IMR-90 (cell line): ENCODE data around the gene GNG7. TPM values are rescaled to one million over a fixed set of nuclear protein-coding genes. Genes with fewer than 3 reads are reported as not detected.

ENCODE experiments used
- ATAC-seq: fragments of 200-7000 bp; cut with Tn5 transposase; 2 replicates; pipeline ENCODE4 v1.9.1; 2020; ENCODE audit warnings: low read depth, mild to moderate bottlenecking, moderate library complexity
- BruUV-seq: library from RNA; stranded (reverse); fragments of 400-500 nt; replicated peaks from 2 replicates; lab custom pipeline; 2021; lab: Mats Ljungman, UMichigan
- CTCF ChIA-PET: fragments of 300-600 bp; formaldehyde crosslinking; extraction: SDS; loops from one replicate; lab custom pipeline; 2021; ENCODE audit warnings: antibody characterized with exemption; lab: Yijun Ruan, JAX
- POLR2A ChIA-PET: fragments of 300-600 bp; sonication (Branson Sonifier 250); formaldehyde crosslinking; loops from one replicate; lab custom pipeline; 2022; ENCODE audit warnings: antibody characterized with exemption; ENCODE audit not compliant: unreplicated experiment; lab: Charles Lee
- DNase-seq: peaks from one replicate; pipeline ENCODE4 v3.0.0; 2013
- H2AFZ ChIP-seq: replicated peaks from 2 replicates; pipeline ENCODE3; 2013; ENCODE audit warnings: low read length, mild to moderate bottlenecking; ENCODE audit not compliant: poor library complexity
- H2AK5ac ChIP-seq: 2 replicates; pipeline ENCODE4 v1.6.1; 2013; ENCODE audit warnings: low read depth, low read length, inconsistent platforms
- H2AK9ac ChIP-seq: replicated peaks from 2 replicates; pipeline ENCODE3; 2013; ENCODE audit warnings: mild to moderate bottlenecking, low read depth, low read length, moderate library complexity; ENCODE audit not compliant: poor library complexity
- H2BK120ac ChIP-seq: 2 replicates; pipeline ENCODE4 v1.6.1; 2013; ENCODE audit warnings: low read depth, low read length, inconsistent platforms
- H2BK15ac ChIP-seq: 3 replicates; pipeline ENCODE4 v1.6.1; 2013; ENCODE audit warnings: low read depth, low read length, inconsistent platforms
- H2BK20ac ChIP-seq: 2 replicates; pipeline ENCODE4 v1.6.1; 2013; ENCODE audit warnings: low read depth, mild to moderate bottlenecking, inconsistent platforms, low read length, moderate library complexity
- H2BK5ac ChIP-seq: 2 replicates; pipeline ENCODE4 v1.6.1; 2013; ENCODE audit warnings: mild to moderate bottlenecking, low read depth, low read length, inconsistent platforms; ENCODE audit not compliant: poor library complexity, severe bottlenecking
- H3K14ac ChIP-seq: replicated peaks from 2 replicates; pipeline ENCODE4 v1.6.1; 2013; ENCODE audit warnings: low read depth, low read length, inconsistent platforms
- H3K18ac ChIP-seq: 2 replicates; pipeline ENCODE4 v1.6.1; 2013; ENCODE audit warnings: low read depth, low read length, control low read depth
- H3K23ac ChIP-seq: 2 replicates; pipeline ENCODE4 v1.6.1; 2013; ENCODE audit warnings: low read depth, low read length, inconsistent platforms
- H3K27ac ChIP-seq: 2 replicates; pipeline ENCODE4 v1.5.1; 2013; ENCODE audit warnings: mild to moderate bottlenecking, control low read depth, low read length; ENCODE audit not compliant: insufficient read depth
- H3K27me3 ChIP-seq: 2 replicates; pipeline ENCODE4 v1.6.1; 2013; ENCODE audit warnings: low read length; ENCODE audit not compliant: control insufficient read depth, insufficient read depth
- H3K36me3 ChIP-seq: 2 replicates; pipeline ENCODE4 v1.6.1; 2013; ENCODE audit warnings: low read length, mixed read lengths; ENCODE audit not compliant: control insufficient read depth, insufficient read depth
- H3K4ac ChIP-seq: 2 replicates; pipeline ENCODE4 v1.6.1; 2013; ENCODE audit warnings: low read depth, low read length, inconsistent platforms
- H3K4me1 ChIP-seq: 2 replicates; pipeline ENCODE4 v1.6.1; 2013; ENCODE audit warnings: low read length, mixed read lengths; ENCODE audit not compliant: control insufficient read depth, insufficient read depth
- H3K4me2 ChIP-seq: 2 replicates; pipeline ENCODE4 v1.6.1; 2013; ENCODE audit warnings: low read depth, mild to moderate bottlenecking, control low read depth, low read length, moderate library complexity
- H3K4me3 ChIP-seq: 2 replicates; pipeline ENCODE4 v1.5.1; 2013; ENCODE audit warnings: low read depth, mild to moderate bottlenecking, control low read depth, low read length, moderate library complexity; ENCODE audit not compliant: insufficient read depth
- H3K56ac ChIP-seq: 2 replicates; pipeline ENCODE4 v1.6.1; 2013; ENCODE audit warnings: low read length, inconsistent platforms; ENCODE audit not compliant: insufficient read depth; ENCODE audit errors: extremely low read depth
- H3K79me1 ChIP-seq, 2 experiments: 2 replicates each; pipeline ENCODE4 v1.6.1; 2013; ENCODE audit warnings: low read length in 2 of 2, inconsistent platforms in 1 of 2, low read depth in 1 of 2
- H3K9ac ChIP-seq: 2 replicates; pipeline ENCODE4 v1.6.1; 2013; ENCODE audit warnings: low read depth, low read length, control low read depth
- H3K9me1 ChIP-seq: 2 replicates; pipeline ENCODE4 v1.6.1; 2013; ENCODE audit warnings: low read length, inconsistent platforms; ENCODE audit not compliant: insufficient read depth
- H3K9me3 ChIP-seq: 2 replicates; pipeline ENCODE4 v1.6.1; 2013; ENCODE audit warnings: low read length; ENCODE audit not compliant: control insufficient read depth, insufficient read depth
- H4K20me1 ChIP-seq: 2 replicates; pipeline ENCODE4 v1.6.1; 2013; ENCODE audit warnings: low read length, inconsistent platforms; ENCODE audit not compliant: insufficient read depth
- H4K5ac ChIP-seq: 2 replicates; pipeline ENCODE4 v1.6.1; 2013; ENCODE audit warnings: mild to moderate bottlenecking, low read depth, low read length, control low read depth
- H4K8ac ChIP-seq, 2 experiments: 2 replicates each; pipeline ENCODE4 v1.6.1; 2013; ENCODE audit warnings: low read depth in 2 of 2, low read length in 2 of 2, control low read depth in 1 of 2, inconsistent platforms in 1 of 2
- H4K91ac ChIP-seq: 2 replicates; pipeline ENCODE4 v1.6.1; 2013; ENCODE audit warnings: low read depth, low read length, inconsistent platforms; ENCODE audit not compliant: insufficient read depth
- CEBPB ChIP-seq: IDR thresholded peaks from 2 replicates; pipeline ENCODE4 v1.6.1; 2012; ENCODE audit warnings: low read depth, low read length, improper control_type of control experiment
- CHD1 ChIP-seq: IDR thresholded peaks from 2 replicates; pipeline ENCODE4 v1.6.1; 2012; ENCODE audit warnings: low read depth, low read length, improper control_type of control experiment
- MAFK ChIP-seq: IDR thresholded peaks from 2 replicates; pipeline ENCODE4 v1.6.1; 2012; ENCODE audit warnings: low read depth, low read length, improper control_type of control experiment
- MAZ ChIP-seq: IDR thresholded peaks from 2 replicates; pipeline ENCODE4 v1.6.1; 2012; ENCODE audit warnings: low read depth, mild to moderate bottlenecking, low read length, improper control_type of control experiment, moderate library complexity, borderline replicate concordance
- MXI1 ChIP-seq: IDR thresholded peaks from 2 replicates; pipeline ENCODE4 v1.6.1; 2012; ENCODE audit warnings: low read depth, mild to moderate bottlenecking, low read length, moderate library complexity, borderline replicate concordance
- POLR2A ChIP-seq: IDR thresholded peaks from 2 replicates; pipeline ENCODE4 v1.6.1; 2012; ENCODE audit warnings: mild to moderate bottlenecking, low read depth, low read length
- RAD21 ChIP-seq: IDR thresholded peaks from 2 replicates; pipeline ENCODE4 v1.6.1; 2012; ENCODE audit warnings: low read length, improper control_type of control experiment
- RCOR1 ChIP-seq: IDR thresholded peaks from 2 replicates; pipeline ENCODE4 v1.6.1; 2012; ENCODE audit warnings: mild to moderate bottlenecking, low read length, improper control_type of control experiment; ENCODE audit not compliant: insufficient replicate concordance
- SMC3 ChIP-seq: fragments of 150-350 bp; IDR thresholded peaks from 2 replicates; pipeline ENCODE4 v1.6.1; 2016; ENCODE audit warnings: low read depth, mild to moderate bottlenecking, antibody characterized with exemption, low read length, moderate library complexity
- WGBS, 2 experiments: methylation state at CpG; one replicate each; pipeline versions ENCODE4 v1.1.5 to v1.1.7; 2013; ENCODE audit warnings: missing lambda C conversion rate in 2 of 2; ENCODE audit not compliant: insufficient read length in 1 of 2; ENCODE audit errors: extremely low coverage in 2 of 2; 5-methylcytosine and 5-hydroxymethylcytosine counted together
- dilution Hi-C: fragments of 300-500 bp; cut with HindIII; formaldehyde crosslinking; loops from one replicate; pipeline ENCODE4 v1.14.3; 2018; ENCODE audit warnings: low sequenced_read_pairs; ENCODE audit not compliant: unreplicated experiment
- in situ Hi-C: fragments of 300-500 bp; cut with MboI; formaldehyde crosslinking; loops from 3 replicates; pipeline ENCODE4 v1.14.3; 2019; ENCODE audit warnings: low sequenced_read_pairs, inconsistent platforms, mixed read lengths
- intact Hi-C: fragments of 100-400 bp; cut with micrococcal nuclease; formaldehyde crosslinking; loops from 2 replicates; pipeline ENCODE4 v1.10.0; 2022
- polyA plus RNA-seq, 3 experiments: library from polyadenylated mRNA; depleted of rRNA; stranded (reverse); fragments of >200 nt; gene quantifications; 2 replicates each; pipeline ENCODE4 v1.2.3, GENCODE V29; 2012; ENCODE audit warnings: low replicate concordance in 1 of 3
- total RNA-seq: library from RNA; depleted of rRNA; stranded (reverse); fragments of >200 nt; gene quantifications from 2 replicates; pipeline ENCODE4 v1.2.3, GENCODE V29; 2012
- TF ChIP-seq, protein P1 (sequence below): fragments of 150-350 bp; IDR thresholded peaks from 2 replicates; pipeline ENCODE4 v1.6.1; 2017; ENCODE audit warnings: mild to moderate bottlenecking, antibody characterized with exemption, low read length, low read depth
- TF ChIP-seq, protein P2 (sequence below): conservative IDR thresholded peaks from 2 replicates; pipeline ENCODE4 v1.5.1; 2012; ENCODE audit warnings: mild to moderate bottlenecking, low read depth, low read length, improper control_type of control experiment
- TF ChIP-seq, protein P3 (sequence below): fragments of 150-350 bp; IDR thresholded peaks from 2 replicates; pipeline ENCODE4 v1.6.1; 2016; ENCODE audit warnings: low read depth, mild to moderate bottlenecking, low read length, moderate library complexity, borderline replicate concordance

Gene GNG7
- total and polyA plus RNA-seq, 2 of the 4 experiments (the other 2 are of a cell fraction) = under 0.01 to 0.21 TPM

DNA sequence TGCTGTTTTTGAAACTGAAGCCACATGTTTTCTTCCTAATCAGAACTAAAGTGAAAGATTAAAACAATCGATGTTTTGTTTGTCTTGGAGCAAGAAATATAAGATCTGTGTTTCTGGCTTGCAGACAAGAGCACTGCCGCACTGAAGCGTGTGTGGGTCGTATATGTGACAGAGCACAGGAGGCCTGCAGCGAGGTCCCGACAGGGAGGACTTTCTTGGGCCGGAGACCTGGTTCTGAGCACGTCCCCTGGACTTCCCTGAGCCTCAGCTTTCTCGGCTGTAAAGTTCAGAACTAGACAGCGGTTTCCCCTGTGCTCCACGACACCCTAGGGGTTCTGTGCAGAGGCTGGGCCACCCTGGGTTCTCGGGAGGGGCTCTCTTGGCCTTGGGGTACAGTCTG is 166.0 kb downstream of the GNG7 start:
- Histone ChIP-seq H3K9me3 (peaks cover 10% of the 10 kb centered on the region), H4K8ac (peak overlapping the region; percentile 7 to 55; a peak in 2 of 4 replicates), H3K27me3 (no peaks in the 10 kb centered on the region), H3K18ac (no peak overlapping the region; the same call in 1 of the 2 replicates), H2BK20ac (peak overlapping the region; percentile 36), H3K56ac (no peak overlapping the region), H4K20me1 (no peaks in the 10 kb centered on the region), H3K14ac (peak overlapping the region; percentile 10; the same call in 1 of the 2 replicates), H2BK15ac (peak overlapping the region; percentile 54; the same call in 1 of the 3 replicates), H3K9ac (no peak overlapping the region), H2AK9ac (no peak overlapping the region), H3K4ac (peak overlapping the region; percentile 5), H3K27ac (no peak overlapping the region), H2BK5ac (no peak overlapping the region), H3K36me3 (no peaks in the 10 kb centered on the region), H3K79me1 (peaks cover 4 to 14% of the 10 kb centered on the region in 2 experiments; a peak in 3 of 4 replicates), H3K4me3 (no peak overlapping the region), H4K91ac (peak overlapping the region; percentile 13; the same call in 1 of the 2 replicates), H2AFZ (no peak overlapping the region), H3K4me1 (peaks cover 11% of the 10 kb centered on the region), H3K23ac (no peak overlapping the region), H2BK120ac (peak overlapping the region; percentile 38), H3K4me2 (no peak overlapping the region), H3K9me1 (peaks cover 5% of the 10 kb centered on the region), H4K5ac (0 out of 2 replicates have a peak overlapping the region, but pooled peaks have one; percentile 66), H2AK5ac (peak overlapping the region; percentile 3; the same call in 1 of the 2 replicates)
- WGBS, 2 experiments = 40% methylated on average over 1 of the region's 12 CpGs; no CpG with 5 or more reads in 1 of the 2 experiments
- DNase-seq (no peak), ATAC-seq (no peak)
- dilution Hi-C loops = no loop called here
- BruUV-seq = no TSS peak
- intact Hi-C loops = no loop called here
- ChIA-PET CTCF (no interaction called here), POLR2A (no interaction called here)
- in situ Hi-C loops = loop anchor here (5.0 kb wide), 1 partner anchor 59 kb away; the partner anchor contains the start of gene GADD45B
- TF ChIP-seq, protein P1, sequence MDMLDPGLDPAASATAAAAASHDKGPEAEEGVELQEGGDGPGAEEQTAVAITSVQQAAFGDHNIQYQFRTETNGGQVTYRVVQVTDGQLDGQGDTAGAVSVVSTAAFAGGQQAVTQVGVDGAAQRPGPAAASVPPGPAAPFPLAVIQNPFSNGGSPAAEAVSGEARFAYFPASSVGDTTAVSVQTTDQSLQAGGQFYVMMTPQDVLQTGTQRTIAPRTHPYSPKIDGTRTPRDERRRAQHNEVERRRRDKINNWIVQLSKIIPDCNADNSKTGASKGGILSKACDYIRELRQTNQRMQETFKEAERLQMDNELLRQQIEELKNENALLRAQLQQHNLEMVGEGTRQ = no peak
- no peak for TF ChIP-seq CHD1
- no peak for TF ChIP-seq CEBPB
- TF ChIP-seq MAZ = no peak
- no peak for TF ChIP-seq MXI1
- no peak for TF ChIP-seq RCOR1
- TF ChIP-seq RAD21 = no peak
- TF ChIP-seq POLR2A = no peak
- no peak for TF ChIP-seq SMC3
- TF ChIP-seq, protein P2, sequence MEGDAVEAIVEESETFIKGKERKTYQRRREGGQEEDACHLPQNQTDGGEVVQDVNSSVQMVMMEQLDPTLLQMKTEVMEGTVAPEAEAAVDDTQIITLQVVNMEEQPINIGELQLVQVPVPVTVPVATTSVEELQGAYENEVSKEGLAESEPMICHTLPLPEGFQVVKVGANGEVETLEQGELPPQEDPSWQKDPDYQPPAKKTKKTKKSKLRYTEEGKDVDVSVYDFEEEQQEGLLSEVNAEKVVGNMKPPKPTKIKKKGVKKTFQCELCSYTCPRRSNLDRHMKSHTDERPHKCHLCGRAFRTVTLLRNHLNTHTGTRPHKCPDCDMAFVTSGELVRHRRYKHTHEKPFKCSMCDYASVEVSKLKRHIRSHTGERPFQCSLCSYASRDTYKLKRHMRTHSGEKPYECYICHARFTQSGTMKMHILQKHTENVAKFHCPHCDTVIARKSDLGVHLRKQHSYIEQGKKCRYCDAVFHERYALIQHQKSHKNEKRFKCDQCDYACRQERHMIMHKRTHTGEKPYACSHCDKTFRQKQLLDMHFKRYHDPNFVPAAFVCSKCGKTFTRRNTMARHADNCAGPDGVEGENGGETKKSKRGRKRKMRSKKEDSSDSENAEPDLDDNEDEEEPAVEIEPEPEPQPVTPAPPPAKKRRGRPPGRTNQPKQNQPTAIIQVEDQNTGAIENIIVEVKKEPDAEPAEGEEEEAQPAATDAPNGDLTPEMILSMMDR = no peak
- no peak for TF ChIP-seq MAFK
- TF ChIP-seq, protein P3, sequence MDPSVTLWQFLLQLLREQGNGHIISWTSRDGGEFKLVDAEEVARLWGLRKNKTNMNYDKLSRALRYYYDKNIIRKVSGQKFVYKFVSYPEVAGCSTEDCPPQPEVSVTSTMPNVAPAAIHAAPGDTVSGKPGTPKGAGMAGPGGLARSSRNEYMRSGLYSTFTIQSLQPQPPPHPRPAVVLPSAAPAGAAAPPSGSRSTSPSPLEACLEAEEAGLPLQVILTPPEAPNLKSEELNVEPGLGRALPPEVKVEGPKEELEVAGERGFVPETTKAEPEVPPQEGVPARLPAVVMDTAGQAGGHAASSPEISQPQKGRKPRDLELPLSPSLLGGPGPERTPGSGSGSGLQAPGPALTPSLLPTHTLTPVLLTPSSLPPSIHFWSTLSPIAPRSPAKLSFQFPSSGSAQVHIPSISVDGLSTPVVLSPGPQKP = no peak
